Measurements from ENCODE around the gene EHD1. TPM values are rescaled to one million over a fixed set of nuclear protein-coding genes. Genes with fewer than 3 reads are reported as not detected.

Gene EHD1
- total RNA-seq, 1 donor from 2014 or later, result 61.0 TPM

DNA sequence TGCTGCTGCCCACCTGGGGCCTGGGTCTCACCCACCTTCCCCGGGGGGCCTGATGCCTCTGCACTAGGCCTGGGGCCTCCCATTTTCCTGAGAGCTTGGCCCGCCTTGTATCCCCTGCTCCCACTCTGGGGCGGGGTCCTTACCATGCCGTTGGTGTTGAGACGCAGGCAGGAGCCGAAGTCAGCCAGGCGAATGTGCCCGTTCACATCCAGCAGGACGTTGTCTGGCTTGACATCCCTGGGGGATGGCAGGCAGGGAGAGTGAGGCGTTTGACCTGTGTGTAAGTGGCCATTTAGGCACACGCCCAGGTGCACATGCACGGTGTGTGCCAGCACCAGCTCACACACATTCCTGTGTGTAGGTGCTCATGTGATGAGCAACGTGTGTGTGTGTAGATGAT lies 39.1 kb downstream of the EHD1 start:
- Mint-ChIP-seq H3K4me1 (ENCODE audit: unreplicated experiment) (peaks cover 12% of the 10 kb centered on the region), H3K36me3 (ENCODE audit: unreplicated experiment) (no peaks in the 10 kb centered on the region), H3K4me3 (ENCODE audit: unreplicated experiment) (no peak overlapping the region), H3K27me3 (ENCODE audit: unreplicated experiment) (no peaks in the 10 kb centered on the region), H3K9me3 (ENCODE audit: unreplicated experiment) (no peaks in the 10 kb centered on the region), H3K27ac (ENCODE audit: unreplicated experiment) (no peak overlapping the region)
- DNase-seq (ENCODE audit: extremely low spot score, unreplicated experiment), result no peak
- TF ChIP-seq, protein P1, sequence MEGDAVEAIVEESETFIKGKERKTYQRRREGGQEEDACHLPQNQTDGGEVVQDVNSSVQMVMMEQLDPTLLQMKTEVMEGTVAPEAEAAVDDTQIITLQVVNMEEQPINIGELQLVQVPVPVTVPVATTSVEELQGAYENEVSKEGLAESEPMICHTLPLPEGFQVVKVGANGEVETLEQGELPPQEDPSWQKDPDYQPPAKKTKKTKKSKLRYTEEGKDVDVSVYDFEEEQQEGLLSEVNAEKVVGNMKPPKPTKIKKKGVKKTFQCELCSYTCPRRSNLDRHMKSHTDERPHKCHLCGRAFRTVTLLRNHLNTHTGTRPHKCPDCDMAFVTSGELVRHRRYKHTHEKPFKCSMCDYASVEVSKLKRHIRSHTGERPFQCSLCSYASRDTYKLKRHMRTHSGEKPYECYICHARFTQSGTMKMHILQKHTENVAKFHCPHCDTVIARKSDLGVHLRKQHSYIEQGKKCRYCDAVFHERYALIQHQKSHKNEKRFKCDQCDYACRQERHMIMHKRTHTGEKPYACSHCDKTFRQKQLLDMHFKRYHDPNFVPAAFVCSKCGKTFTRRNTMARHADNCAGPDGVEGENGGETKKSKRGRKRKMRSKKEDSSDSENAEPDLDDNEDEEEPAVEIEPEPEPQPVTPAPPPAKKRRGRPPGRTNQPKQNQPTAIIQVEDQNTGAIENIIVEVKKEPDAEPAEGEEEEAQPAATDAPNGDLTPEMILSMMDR (IDR thresholded peaks at IDR 0.05), result no peak

DNA sequence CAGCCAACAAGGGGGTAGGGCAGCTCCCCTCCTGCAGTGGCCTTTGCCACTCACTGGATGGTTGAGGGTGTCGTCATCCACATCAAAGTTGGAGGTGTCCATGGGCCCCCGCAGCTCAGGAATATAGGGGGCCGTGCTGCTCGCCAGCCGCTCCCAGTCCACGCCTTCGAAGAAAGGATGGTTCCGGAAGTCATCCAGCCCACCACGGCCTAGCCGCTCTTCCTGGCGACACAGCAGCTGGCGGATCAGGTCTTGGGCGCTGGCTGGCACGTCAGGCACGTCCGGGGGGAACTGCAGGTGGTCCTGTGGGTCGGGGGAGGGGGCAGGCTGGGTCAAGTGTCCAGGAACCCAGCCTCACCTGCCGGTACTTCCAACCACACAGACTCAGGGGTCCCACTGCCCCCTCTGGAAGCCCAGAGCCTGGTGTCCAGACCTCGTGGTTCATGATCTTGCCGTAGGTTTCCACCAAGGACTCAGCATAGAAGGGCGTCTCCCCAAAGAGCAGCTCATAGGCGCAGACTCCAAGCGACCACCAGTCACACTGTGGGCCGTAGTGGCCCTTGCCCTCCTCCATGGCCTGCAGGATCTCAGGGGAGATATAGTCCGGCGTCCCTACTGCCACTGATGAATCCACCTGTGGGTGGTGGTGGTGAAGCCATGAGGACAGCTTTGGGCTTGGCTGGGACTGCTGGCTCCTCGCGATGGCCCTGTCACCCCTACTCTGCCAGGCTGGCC lies 39.7 kb downstream of the EHD1 start:
- Mint-ChIP-seq H3K4me3 (ENCODE audit: unreplicated experiment) (no peak overlapping the region), H3K36me3 (ENCODE audit: unreplicated experiment) (no peaks in the 10 kb centered on the region), H3K9me3 (ENCODE audit: unreplicated experiment) (no peaks in the 10 kb centered on the region), H3K4me1 (ENCODE audit: unreplicated experiment) (peaks cover 9% of the 10 kb centered on the region), H3K27me3 (ENCODE audit: unreplicated experiment) (no peaks in the 10 kb centered on the region), H3K27ac (ENCODE audit: unreplicated experiment) (no peak overlapping the region)
- TF ChIP-seq, protein P1 (IDR thresholded peaks at IDR 0.05), result no peak
- no peak for DNase-seq (ENCODE audit: extremely low spot score, unreplicated experiment)

DNA sequence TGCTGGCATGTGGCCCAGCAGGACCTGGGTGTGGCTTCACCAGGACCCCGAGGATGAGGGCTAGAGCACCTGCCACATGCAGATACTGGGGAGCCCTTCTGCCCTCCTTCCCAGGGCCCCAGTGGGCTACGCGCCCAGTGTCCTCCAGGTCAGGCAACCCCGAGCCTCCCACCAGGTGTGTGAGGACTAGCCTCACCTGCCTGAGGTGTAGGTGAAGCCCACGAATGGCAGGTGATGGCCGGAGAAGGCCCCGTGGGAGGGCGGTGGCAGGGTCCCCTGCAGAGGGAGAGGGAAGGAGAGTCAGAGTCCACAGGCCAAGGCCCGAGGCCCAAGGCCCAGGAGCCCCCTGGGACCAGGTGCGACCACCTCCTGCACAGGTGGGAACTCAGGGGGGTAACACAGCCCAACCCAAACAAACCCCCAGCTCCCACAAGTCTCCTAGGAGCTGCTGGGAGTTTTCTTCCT lies 40.5 kb downstream of the EHD1 start:
- H3K27me3 Mint-ChIP-seq (ENCODE audit: unreplicated experiment), result no peaks in the 10 kb centered on the region
- DNase-seq (ENCODE audit: extremely low spot score, unreplicated experiment), result no peak
- TF ChIP-seq, protein P1 (IDR thresholded peaks at IDR 0.05), result no peak
- no peak overlapping the region for H3K27ac Mint-ChIP-seq (ENCODE audit: unreplicated experiment)
- H3K36me3 Mint-ChIP-seq (ENCODE audit: unreplicated experiment), result no peaks in the 10 kb centered on the region
- peaks cover 3% of the 10 kb centered on the region for H3K4me1 Mint-ChIP-seq (ENCODE audit: unreplicated experiment)
- no peaks in the 10 kb centered on the region for H3K9me3 Mint-ChIP-seq (ENCODE audit: unreplicated experiment)
- H3K4me3 Mint-ChIP-seq (ENCODE audit: unreplicated experiment), result no peak overlapping the region

DNA sequence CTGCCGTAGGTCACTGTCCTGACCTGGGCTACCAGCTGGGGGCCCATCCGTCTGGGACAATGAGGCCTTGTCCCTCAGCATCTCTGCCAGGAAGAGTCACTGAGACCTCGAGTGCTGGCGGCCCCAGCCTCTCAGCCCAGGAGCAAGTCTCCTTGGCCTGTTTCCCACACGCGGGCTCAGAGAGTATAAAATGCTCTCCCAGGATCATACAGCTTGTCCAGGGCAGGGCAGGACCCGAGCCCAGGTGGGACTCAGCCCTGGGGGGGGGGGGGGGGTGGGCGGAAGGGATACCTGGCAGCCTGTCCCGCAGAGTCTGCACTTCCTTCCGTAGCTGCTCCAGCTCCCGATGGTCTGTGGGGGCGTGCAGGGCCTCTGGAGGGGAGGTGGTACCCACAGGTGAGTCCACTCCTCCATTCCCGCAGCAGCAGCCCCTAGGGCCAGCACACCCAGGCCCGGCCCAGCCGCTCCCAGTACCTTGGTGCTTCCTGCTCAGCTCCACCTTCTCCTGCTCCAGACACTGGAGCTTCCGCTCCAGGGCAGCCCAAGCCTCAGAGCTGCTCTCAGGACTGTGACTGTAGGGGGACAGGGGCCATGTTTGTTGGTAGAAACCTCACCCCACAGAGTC lies 41.9 kb downstream of the EHD1 start:
- TF ChIP-seq, protein P1 (IDR thresholded peaks at IDR 0.05), result no peak
- Mint-ChIP-seq H3K4me1 (ENCODE audit: unreplicated experiment) (no peaks in the 10 kb centered on the region), H3K27ac (ENCODE audit: unreplicated experiment) (no peak overlapping the region), H3K4me3 (ENCODE audit: unreplicated experiment) (no peak overlapping the region), H3K9me3 (ENCODE audit: unreplicated experiment) (no peaks in the 10 kb centered on the region), H3K36me3 (ENCODE audit: unreplicated experiment) (no peaks in the 10 kb centered on the region), H3K27me3 (ENCODE audit: unreplicated experiment) (no peaks in the 10 kb centered on the region)
- no peak for DNase-seq (ENCODE audit: extremely low spot score, unreplicated experiment)

All from osteocyte (in vitro differentiated cells).